ENCODE data around the gene MRPS2. TPM values are rescaled to one million over a fixed set of nuclear protein-coding genes. Genes with fewer than 3 reads are reported as not detected.

The MRPS2 gene
- total RNA-seq, 4 donors from 2014 or later = 18.2 to 39.5 (median 31.8) TPM

DNA sequence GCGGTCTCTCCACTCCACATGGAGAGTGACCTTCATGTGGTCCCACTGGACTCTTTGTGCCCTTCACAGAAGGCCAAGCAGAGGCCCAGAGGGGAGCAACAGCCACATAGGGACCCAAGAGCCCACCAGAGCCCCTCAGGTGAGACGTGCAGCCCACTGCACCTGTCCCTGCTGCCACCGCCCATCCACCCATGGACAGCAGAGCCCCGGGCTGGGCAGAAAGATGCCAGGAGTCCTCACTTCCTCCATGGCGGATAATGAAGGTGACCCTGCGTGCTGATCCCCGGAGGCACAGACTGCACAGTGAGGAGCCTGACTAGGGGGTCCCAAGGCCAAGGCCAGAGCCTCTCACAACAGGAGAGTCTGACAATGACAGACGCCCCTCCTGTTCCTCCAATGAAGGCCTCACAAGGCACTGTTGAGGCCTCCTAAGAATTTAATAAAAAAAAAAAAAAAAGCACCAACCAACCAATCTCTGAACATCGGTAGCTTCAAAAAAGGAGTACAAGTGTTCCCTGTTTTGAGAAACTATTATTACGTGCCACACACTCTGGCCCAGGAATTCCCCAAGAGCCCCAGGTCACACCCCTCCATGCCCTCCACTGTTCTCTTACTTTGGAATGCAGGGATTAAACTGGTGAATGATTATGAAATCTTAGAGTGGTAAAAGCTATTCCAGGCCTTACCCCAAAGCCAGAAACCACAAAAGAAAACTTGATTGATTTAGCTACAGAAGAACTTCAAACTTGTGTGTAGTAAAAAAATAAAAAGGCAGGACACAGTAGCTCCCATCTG lies 23.7 kb upstream of the MRPS2 start:
- DNase-seq = no peak
- Histone ChIP-seq H3K27ac (no peak overlapping the region), H3K4me1 (peaks cover 0 to 24% (median 13%) of the 10 kb centered on the region in 3 donors)

GRCh38 chr9:135478191-135478590 lies 22.3 kb upstream of the MRPS2 start:
- peaks cover 0 to 1% (median 0%) of the 10 kb centered on the region in 3 donors for H3K36me3 ChIP-seq
- DNase-seq = no peak
- H3K4me1 ChIP-seq = peaks cover 0 to 28% (median 13%) of the 10 kb centered on the region in 3 donors
- no peak for TF ChIP-seq POLR2A (IDR thresholded peaks at IDR 0.05)
- TF ChIP-seq, protein P1, sequence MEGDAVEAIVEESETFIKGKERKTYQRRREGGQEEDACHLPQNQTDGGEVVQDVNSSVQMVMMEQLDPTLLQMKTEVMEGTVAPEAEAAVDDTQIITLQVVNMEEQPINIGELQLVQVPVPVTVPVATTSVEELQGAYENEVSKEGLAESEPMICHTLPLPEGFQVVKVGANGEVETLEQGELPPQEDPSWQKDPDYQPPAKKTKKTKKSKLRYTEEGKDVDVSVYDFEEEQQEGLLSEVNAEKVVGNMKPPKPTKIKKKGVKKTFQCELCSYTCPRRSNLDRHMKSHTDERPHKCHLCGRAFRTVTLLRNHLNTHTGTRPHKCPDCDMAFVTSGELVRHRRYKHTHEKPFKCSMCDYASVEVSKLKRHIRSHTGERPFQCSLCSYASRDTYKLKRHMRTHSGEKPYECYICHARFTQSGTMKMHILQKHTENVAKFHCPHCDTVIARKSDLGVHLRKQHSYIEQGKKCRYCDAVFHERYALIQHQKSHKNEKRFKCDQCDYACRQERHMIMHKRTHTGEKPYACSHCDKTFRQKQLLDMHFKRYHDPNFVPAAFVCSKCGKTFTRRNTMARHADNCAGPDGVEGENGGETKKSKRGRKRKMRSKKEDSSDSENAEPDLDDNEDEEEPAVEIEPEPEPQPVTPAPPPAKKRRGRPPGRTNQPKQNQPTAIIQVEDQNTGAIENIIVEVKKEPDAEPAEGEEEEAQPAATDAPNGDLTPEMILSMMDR (IDR thresholded peaks at IDR 0.05) = no peak
- intact Hi-C loops (cut with DNase I) = no loop called here
- 45 to 56% methylated on average over 8 to 10 of the region's 10 CpGs for WGBS, 2 donors
- no peak overlapping the region for H3K4me3 ChIP-seq
- H3K27me3 ChIP-seq = no peaks in the 10 kb centered on the region
- H3K9me3 ChIP-seq = no peaks in the 10 kb centered on the region
- H3K27ac ChIP-seq = peak overlapping the region in 2 of 4 donors; percentile 8 to 80

More for the DNA sequence above, 23.7 kb upstream of the MRPS2 start:
- no peak for TF ChIP-seq POLR2A (IDR thresholded peaks at IDR 0.05)
- TF ChIP-seq, protein P1 (IDR thresholded peaks at IDR 0.05) = no peak
- intact Hi-C loops (cut with DNase I) = no loop called here
- no peak overlapping the region for H3K4me3 ChIP-seq
- no peaks in the 10 kb centered on the region for H3K27me3 ChIP-seq
- no peaks in the 10 kb centered on the region for H3K9me3 ChIP-seq
- 30 to 66% methylated on average over 3 to 4 of the region's 10 CpGs for WGBS, 2 donors
- H3K36me3 ChIP-seq = no peaks in the 10 kb centered on the region

GRCh38 chr9:135478829-135479468 lies 21.5 kb upstream of the MRPS2 start:
- Histone ChIP-seq H3K9me3 (no peaks in the 10 kb centered on the region), H3K4me3 (peak overlapping the region; percentile 48 to 95 (median 72)), H3K27me3 (no peaks in the 10 kb centered on the region), H3K27ac (peak overlapping the region; percentile 8 to 86 (median 73)), H3K4me1 (peaks cover 0 to 28% (median 13%) of the 10 kb centered on the region in 3 donors), H3K36me3 (peaks cover 0 to 7% (median 0%) of the 10 kb centered on the region in 3 donors)
- WGBS, 2 donors = 0% methylated on average over 1 of the region's 64 CpGs; no CpG with 5 or more reads in 1 of the 2 donors
- DNase-seq = no peak
- no peak for TF ChIP-seq POLR2A (IDR thresholded peaks at IDR 0.05)
- TF ChIP-seq, protein P1 (IDR thresholded peaks at IDR 0.05) = peak in 1 of 6 experiments; percentile 9
- intact Hi-C loops (cut with DNase I) = no loop called here

GRCh38 chr9:135479469-135480052 lies 20.9 kb upstream of the MRPS2 start, which contains the start of gene PPP1R26:
PPP1R26 (plus strand) TSS chr9:135479782; CDS start chr9:135484511, 4,729 bp downstream.
- H3K36me3 ChIP-seq = peaks cover 0 to 14% (median 0%) of the 10 kb centered on the region in 3 donors
- peak within 1 kb of the TSS; percentile 42 to 86 (median 73) for H3K27ac ChIP-seq
- peak within 1 kb of the TSS; percentile 56 to 95 (median 82) for H3K4me3 ChIP-seq
- intact Hi-C loops (cut with DNase I) = no loop called here
- H3K9me3 ChIP-seq = no peaks in the 10 kb centered on the region
- TF ChIP-seq, protein P1 (IDR thresholded peaks at IDR 0.05) = no peak
- TF ChIP-seq POLR2A (IDR thresholded peaks at IDR 0.05) = no peak
- no peaks in the 10 kb centered on the region for H3K27me3 ChIP-seq
- DNase-seq = no peak
- peaks cover 0 to 28% (median 13%) of the 10 kb centered on the region in 3 donors for H3K4me1 ChIP-seq
- no CpG with 5 or more reads among the region's 103 CpGs for WGBS, 2 donors
